Measurements from ENCODE around the gene TRAPPC2. TPM values are rescaled to one million over a fixed set of nuclear protein-coding genes. Genes with fewer than 3 reads are reported as not detected.
"Not testable (repeated sequence)": the region's sequence is repeated elsewhere in the genome, so short reads cannot be mapped to it uniquely, and the experiment has no call there.

Gene TRAPPC2
- total and polyA plus RNA-seq, 2 of the 4 experiments (the other 2 are of a cell fraction), result 11.3 to 13.8 TPM

- H3K9me3 ChIP-seq (ENCODE audit: control insufficient read depth, insufficient read depth, low read length); dilution Hi-C loops (cut with HindIII; ENCODE audit: low sequenced_read_pairs, unreplicated experiment): not testable (repeated sequence)
These were observed 54.7 kb downstream of the TRAPPC2 start for GRCh38 chrX:13679700-13680099.

More at GRCh38 chrX:13679700-13680099, 54.7 kb downstream of the TRAPPC2 start:
- H4K5ac ChIP-seq (ENCODE audit: low read depth, low read length); H3K4me3 ChIP-seq (ENCODE audit: insufficient read depth, low read depth, low read length); H3K4me1 ChIP-seq (ENCODE audit: control insufficient read depth, insufficient read depth, low read length); intact Hi-C loops (cut with micrococcal nuclease); H2AFZ ChIP-seq (replicated peaks; ENCODE audit: low read length, poor library complexity); H2BK5ac ChIP-seq (ENCODE audit: low read depth, low read length, poor library complexity, severe bottlenecking); H2AK5ac ChIP-seq (ENCODE audit: low read depth, low read length); H3K27ac ChIP-seq (ENCODE audit: insufficient read depth, low read length); H3K4me2 ChIP-seq (ENCODE audit: low read depth, low read length); ATAC-seq (ENCODE audit: low read depth); in situ Hi-C loops (cut with MboI; ENCODE audit: low sequenced_read_pairs); H3K23ac ChIP-seq (ENCODE audit: low read depth, low read length); H3K14ac ChIP-seq (replicated peaks; ENCODE audit: low read depth, low read length); CTCF ChIA-PET; H3K36me3 ChIP-seq (ENCODE audit: control insufficient read depth, insufficient read depth, low read length); H3K9ac ChIP-seq (ENCODE audit: low read depth, low read length); H2BK20ac ChIP-seq (ENCODE audit: low read depth, low read length); H3K4ac ChIP-seq (ENCODE audit: low read depth, low read length); H3K18ac ChIP-seq (ENCODE audit: low read depth, low read length); H3K56ac ChIP-seq (ENCODE audit: extremely low read depth, insufficient read depth, low read length); BruUV-seq (replicated peaks); H3K9me1 ChIP-seq (ENCODE audit: insufficient read depth, low read length); H3K27me3 ChIP-seq (ENCODE audit: control insufficient read depth, insufficient read depth, low read length); H4K91ac ChIP-seq (ENCODE audit: insufficient read depth, low read depth, low read length); H2BK15ac ChIP-seq (ENCODE audit: low read depth, low read length); H3K79me1 ChIP-seq (ENCODE audit: low read depth in 1 of 2, low read length in 2 of 2); DNase-seq; H2AK9ac ChIP-seq (replicated peaks; ENCODE audit: low read depth, low read length, poor library complexity); H4K20me1 ChIP-seq (ENCODE audit: insufficient read depth, low read length); POLR2A ChIA-PET (ENCODE audit: unreplicated experiment); H2BK120ac ChIP-seq (ENCODE audit: low read depth, low read length); H4K8ac ChIP-seq (ENCODE audit: low read depth in 2 of 2, low read length in 2 of 2): not testable (repeated sequence)
- no CpG with 5 or more reads among the region's 4 CpGs for WGBS, 2 experiments (ENCODE audit: extremely low coverage in 2 of 2, insufficient read length in 1 of 2)
